HG03354 (cell line): ENCODE measurements around the gene AMELX.
A peak's percentile ranks its signal among the peaks of the same experiment; 100 is the strongest.

Experiments used
- ATAC-seq: cut with Tn5 transposase; IDR thresholded peaks from one replicate; pipeline ENCODE4 v1.9.1; 2021; ENCODE audit warnings: mild to moderate bottlenecking; ENCODE audit not compliant: unreplicated experiment, poor library complexity, severe bottlenecking

AMELX gene

DNA sequence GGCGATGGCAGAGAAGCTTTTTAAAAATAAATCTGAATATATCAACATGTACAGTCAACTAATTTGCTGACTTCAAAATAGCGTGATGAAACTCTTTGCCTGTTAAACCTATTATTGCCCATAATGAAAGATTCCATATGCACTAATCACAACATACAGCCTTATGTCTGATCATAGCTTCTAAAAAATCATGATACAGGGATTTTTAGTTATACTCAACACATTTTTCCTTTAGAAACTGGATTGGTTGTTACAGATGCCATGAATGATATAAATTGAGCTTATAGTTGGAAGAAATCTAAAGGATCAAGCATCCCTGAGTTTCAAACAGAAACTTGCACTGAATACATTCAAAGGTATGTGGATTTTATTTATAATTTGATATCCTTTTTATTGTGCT, at the start of gene AMELX:
Gene AMELX, plus strand, starts transcription at position 301 of the 400 bp plus-strand sequence. CDS start 1,376 bp downstream, outside the sequence.
- ATAC-seq = no peak

DNA sequence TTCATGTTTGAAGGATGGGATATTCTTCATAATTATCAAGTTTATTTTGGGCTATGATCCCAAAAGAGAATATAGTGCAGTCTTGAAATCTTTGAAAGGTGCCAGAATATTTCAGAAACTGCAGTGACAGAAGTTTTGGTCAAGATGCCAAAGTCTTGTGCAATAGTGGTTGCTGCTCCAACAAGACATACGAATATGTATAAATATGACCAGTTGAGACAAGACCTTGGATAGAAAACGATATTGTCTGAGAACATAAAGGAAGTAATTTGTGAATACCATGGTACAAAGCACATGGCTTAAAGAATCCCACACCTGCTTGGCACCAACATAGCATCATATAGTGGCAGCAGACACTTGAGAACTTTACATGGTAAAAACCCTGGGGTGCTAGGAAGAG, 48.6 kb upstream of the AMELX start:
- no peak for ATAC-seq

DNA sequence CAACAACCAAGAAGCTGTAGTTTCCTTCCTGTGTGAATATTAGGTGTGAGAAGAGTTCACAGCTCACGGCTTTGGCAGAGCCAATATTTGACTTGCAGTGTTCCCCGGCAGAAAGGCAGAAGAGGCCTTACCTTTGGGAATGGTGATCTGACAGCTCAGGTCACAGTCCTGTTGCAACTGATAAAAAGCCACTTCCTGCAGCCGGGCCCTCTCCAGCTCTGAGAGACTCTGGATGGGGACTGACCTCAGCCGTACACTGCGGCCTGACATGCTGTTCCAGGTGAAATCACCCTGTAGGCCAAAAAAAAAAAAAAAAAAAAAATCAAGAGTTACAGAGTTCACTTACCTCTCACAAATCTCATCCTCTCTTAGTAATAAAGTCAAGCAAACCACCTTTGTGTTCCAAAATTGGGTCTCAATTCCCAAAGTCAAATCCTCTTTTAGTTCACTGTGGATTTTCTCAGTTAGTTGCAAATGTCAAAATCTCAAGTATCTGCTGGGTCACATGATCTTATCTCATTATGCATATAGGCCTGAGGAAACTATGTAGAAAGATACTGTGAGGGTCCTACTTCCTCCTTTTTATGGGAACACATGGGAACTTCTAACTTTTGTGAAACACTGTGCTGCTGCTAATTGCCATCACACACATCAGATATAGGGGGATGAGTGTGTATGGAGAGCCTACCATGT, 38.6 kb upstream of the AMELX start:
- no peak for ATAC-seq

DNA sequence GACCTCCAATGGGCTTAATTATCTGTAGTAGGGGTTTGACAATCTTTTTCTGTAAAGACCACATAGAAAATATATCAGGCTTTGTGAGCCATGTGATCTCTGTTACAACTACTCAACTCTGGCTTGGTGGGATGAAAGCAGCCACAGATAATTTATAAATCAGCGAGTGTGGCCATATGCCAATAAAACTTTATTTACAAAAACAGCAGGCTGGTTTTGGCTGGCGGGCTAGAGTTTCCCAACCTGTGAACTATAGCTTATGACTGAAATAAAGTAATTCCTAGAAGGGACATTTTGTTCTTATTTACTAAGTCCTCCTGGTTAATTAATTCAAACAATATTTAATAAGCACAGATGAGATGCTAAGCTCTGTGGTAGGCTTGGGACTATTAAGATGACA, 35.9 kb upstream of the AMELX start:
- no peak for ATAC-seq

DNA sequence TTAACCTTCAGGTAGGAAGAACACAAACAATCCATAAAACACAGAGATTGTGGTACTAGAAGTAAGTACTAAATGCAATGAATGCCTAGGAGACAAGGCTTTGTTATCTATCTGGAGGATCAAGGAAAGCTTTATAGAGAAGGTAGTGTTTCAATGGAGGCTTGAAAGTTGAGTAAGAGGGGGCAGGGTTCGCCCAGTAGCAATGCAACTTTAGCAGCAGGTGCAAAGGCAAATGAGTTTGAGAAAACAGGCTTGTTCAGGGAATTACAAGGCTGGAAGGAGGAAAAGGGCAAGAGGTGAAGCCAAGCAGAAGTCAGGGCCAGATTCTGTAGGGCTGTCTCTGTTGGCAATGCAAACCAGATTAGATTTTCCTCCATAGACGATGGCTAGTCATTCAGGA, 35.5 kb upstream of the AMELX start:
- ATAC-seq = no peak

DNA sequence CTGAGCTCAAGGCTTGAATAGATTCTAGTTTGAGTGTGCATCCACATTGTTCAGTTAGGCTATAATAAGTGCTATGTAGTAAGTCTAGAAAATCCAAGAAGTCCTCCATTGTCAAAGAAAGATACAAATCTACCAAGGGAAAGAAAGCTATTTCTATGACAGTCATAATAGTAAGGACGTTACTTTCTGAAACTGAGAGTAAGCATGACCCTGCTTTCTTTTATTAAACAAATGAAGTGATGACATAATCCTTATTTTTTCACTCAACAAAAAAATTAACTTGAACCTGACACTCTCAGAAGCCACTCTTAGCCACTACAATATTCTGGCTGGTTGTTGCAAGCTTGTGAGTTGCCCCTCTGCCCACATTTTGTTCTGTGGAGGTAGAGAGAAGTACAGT, 33.8 kb upstream of the AMELX start:
- no peak for ATAC-seq

DNA sequence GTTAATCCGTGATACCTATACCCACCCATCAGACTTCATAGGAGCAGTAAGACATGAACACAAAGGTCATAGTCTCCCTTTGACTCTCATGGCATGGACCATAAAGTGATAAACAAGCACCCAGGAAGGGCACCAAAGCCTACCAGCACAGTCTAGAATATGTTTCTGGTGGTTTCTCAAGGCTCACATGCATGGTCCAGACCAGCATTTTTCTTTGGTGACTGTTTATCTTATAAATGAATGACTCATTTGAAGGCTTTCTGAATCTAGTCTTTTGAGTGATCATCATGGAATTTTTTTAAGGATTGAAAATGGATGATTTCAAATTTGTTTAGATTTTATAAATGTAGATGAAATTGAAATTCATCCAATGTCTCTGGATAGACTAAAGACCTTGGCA, 32.0 kb upstream of the AMELX start:
- no peak for ATAC-seq

DNA sequence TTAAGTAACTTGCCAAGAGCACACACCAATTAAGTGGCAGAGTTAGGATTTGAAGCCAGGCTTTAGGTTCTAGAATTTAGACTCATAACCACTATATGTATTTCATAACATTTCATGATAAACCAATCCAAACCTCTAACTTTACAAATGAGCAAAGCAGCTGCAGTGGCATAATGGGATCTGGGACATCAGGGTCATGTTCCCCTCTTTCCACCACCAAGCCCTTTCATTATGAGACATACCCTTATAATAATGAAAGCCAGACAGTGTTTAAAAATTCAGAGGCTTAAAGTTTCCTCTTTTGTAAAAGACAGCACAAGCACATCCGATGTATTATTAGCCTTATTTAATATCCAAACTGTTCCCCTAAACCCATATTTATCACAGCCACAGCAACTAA, 28.3 kb upstream of the AMELX start:
- ATAC-seq = no peak

DNA sequence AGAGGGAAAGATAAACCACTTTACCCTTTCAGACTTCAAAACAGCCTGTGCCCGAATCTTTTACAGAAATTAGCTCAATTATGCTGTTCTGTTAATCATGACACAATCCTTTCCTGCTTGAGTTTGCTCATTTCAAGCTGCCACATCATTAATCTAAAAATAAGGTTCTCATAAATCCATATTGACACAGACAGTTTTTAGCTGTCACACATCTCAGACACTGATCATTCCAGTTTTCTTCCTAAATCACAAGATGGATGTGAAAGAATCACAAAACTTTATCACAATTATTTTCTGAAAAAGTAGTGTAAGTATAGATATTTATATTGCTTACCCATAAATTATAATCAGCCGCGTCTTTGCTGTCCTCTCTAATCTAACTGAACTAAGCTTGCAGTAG, 27.9 kb upstream of the AMELX start:
- no peak for ATAC-seq

DNA sequence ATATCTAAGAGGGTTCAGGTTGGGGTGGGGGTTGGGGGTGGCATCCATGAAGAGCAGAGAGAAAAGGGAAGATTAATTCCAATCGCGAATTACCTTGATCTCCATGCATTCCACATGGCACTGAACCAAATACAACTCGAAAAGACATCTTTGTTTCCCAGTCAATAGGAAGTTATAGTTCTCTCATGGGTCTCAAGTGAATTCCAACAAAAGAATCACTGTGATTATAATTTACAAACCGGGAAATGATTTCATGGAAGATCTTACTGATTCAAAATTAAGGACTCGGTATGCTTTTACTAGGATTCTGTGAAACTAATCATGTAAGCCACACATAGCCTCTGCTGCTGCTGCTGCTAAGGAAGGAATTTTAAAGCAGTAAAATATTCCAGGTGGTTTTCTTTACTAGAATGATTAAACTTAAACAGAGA, 26.6 kb upstream of the AMELX start:
- no peak for ATAC-seq

DNA sequence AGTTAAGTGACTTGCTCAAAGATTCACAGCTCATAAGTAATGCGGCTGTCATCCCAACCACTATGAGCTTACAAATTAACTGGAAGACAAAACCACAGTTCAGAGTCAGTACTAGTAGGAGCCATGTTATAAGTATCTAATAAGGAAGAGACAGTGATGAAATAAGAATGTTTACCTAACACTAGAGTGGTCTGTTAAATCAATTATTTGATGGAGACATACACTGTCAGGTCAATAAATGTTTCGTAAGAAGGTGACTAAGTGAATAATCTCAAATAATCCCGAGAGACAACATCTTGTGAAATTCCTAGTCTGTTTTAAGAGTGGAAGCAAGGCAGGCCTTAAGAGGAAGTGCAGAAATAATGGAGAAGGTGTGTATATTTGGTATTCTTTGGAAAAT, 25.8 kb upstream of the AMELX start:
- ATAC-seq = peak; percentile 56

DNA sequence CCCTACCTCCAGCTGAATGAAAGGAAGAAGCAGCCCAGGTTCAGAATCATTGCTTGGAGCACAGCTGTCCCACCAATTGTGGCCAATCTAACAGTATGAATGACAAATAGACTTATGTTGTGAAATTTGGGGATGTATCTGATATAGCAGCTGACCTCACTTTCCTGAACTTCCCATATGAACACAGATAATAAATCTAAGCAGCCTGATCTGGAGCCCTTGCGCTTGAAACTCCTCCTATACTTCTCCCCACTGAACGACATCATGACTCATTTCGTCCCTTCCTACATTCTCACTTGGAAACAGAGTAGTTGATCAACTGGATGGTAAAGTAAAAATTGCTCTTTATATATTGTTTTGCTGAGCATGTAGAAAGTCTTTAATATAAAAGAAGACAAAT, 24.2 kb upstream of the AMELX start:
- no peak for ATAC-seq

DNA sequence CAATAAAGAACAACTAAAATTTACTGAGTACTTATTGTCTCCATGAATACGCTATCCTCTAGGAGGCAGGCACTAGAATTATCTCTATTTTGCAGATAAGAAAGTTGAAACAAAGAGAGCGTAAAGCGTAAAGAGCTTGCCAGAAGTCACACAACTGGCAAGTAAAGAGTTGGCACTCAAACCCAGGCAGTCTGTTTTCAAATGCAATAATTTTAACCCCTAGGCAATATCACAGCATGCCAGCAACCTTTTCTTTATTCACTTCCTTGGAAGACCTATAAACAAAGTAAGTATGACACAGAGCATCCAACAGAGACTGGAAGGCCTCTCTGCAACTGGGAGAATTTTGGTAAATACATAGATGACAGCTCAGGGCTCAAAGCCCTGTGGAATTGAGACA, 23.2 kb upstream of the AMELX start:
- ATAC-seq = no peak

DNA sequence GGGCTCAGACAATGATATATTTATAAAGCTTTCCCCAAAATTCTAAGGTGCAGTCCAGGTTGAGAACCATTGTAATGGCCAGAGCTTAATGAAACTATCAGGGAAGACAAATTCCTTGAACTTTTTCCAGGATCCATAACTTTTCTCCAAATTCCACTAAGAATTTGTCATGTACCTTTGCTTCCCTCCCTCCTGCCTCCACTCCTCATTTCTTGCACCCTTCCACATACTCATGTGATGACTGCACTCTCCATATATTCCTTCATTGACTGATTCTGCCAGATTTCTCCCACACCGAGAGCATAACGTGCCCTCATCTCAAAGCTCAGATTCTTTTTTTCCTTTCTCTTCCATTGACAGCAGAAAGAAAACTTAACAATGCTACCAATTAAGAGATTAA, 20.9 kb upstream of the AMELX start:
- no peak for ATAC-seq

DNA sequence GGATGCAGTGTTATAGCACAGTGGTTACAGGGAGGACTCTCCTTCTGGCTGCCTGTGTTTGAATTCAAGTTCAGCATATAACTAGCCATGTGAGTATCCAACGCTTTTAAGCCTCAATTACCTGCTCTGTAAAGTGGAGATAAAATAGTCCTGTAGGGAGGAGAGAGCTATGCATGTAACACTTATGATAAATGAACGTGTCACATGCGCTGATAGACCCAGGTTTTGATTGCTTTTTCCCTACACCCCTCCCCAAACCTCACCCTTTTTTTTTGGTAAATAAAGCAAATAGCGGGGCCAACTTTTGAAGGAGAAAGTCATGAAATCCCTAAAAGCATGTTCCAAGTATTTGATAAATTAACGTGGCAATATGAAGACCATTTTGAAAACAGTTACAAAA, 20.4 kb upstream of the AMELX start:
- ATAC-seq = no peak

DNA sequence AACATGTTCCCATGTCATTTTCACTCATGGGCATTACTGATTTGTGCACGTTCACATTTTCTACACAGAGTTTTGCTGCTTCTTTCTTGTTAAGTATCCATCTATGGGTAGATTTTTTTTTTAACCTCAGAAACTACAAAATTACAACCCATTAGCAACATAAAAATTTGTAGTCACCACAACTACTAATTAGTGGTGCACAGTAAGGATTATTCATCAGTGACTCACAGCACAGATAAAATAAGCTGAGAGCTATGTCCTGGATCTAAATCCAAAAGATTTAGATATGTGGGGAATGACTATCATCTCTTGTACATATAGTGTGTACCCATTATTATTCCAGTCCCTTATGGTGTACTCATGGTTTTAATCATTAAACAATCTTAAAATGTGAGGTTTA, 19.7 kb upstream of the AMELX start:
- ATAC-seq = no peak

DNA sequence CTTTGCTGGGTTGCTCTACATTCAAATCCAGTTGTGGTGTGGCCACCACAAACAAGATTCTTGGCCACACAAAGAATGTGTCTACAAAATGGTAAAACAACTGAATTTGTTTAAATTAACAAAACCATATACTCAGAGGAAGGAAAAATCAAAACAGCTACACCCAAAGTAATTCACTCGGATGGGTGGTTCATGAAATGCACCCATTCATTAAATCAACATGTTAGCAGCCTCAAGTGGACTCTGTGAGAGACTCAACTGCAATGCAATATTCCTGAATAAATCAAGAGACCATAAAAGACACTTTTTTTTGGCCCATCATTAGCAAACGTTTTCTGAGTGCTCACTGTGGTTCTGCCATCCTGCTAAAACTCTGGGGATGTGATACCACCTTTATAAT, 11.2 kb upstream of the AMELX start:
- no peak for ATAC-seq

DNA sequence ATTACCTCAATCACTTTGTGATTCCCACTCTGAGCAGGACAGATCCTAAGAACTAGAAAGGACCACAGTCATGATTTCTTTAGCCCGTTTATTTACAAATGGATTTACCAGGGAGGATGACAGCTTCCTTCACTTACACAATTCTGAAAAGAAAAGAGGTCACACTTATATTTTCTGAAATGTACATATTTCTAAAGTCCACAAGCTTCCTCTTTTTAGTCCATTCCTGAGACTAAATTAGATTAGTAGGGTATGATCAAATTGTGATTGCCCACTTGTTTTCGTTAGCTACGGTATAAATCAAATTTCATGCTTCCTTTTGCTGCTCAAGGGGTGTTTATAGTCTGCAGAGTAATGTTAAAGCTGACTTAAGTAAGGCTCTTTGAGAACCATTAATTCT, 7.6 kb upstream of the AMELX start:
- no peak for ATAC-seq

DNA sequence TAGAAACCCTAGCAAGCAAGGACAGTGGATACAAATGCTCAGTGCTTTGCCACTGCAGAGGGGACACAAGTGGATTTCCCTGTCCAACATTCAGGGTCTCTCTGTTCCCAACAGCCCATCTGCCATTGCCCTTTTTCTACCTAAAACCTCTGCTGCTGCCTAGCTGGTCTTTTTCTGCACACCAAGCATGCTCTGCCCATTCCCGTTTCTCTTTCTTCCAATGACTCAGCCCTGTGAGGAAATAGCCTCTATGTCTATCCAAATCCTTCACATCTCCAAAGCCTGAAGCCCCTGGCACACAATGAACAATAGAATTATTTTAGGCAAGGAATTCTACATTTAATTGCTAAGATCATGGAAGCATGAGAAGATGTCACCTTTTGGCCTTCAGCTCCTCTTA, 5.7 kb upstream of the AMELX start:
- no peak for ATAC-seq

DNA sequence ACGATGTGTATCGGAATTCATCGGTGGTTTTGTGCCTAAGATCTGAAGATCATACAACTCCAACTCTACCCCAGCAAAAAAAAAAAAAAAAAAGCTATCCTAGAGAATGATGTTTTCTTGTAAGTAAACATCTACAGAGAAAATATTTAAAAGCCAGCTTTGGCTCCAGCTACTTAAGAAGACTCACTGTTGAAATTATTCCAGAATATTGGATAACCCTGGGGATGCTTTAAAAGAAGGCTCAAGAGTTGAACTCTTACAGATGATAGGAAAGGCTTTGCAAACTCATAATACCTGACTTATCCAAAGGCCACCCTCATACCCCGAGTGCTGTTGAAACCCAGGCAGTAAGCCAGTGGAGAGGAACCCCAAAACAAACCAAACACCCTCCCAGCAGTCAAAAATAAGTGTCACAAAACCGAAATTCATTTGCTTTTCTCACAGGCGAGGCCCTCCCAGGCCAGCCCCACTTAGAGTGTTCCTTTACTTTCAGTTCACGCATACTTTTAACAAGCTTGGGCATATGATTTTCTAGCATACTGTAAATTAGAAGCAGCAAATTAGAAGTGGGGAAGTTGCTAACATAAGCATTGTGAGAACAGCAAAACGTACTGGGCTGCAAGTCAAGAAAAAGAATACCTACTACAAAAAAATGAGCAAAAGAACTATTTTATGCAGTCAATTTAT, 2.7 kb upstream of the AMELX start:
- ATAC-seq = no peak

DNA sequence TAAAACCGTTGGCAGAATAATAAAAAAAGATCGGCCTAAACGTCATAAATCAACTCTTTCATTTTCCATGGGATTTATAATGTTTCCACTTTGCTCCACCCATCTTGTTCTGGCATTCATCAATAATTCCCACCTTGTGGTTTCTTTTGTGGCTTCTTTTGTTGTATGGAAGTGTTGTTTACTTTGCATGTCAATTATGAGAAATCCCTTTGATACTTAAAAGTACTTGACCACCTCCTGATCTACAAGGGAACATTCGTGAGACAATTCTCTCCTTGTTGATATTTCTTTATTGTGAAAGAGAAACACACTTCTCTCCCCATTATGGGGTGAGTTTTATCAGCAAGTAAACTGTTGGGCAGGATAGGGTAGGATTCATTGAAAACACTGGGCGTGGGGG, 2.8 kb downstream of the AMELX start:
- ATAC-seq = no peak

DNA sequence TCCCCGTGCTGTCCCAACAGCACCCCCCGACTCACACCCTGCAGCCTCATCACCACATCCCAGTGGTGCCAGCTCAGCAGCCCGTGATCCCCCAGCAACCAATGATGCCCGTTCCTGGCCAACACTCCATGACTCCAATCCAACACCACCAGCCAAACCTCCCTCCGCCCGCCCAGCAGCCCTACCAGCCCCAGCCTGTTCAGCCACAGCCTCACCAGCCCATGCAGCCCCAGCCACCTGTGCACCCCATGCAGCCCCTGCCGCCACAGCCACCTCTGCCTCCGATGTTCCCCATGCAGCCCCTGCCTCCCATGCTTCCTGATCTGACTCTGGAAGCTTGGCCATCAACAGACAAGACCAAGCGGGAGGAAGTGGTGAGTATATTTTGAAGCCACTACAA, 5.4 kb downstream of the AMELX start:
- ATAC-seq = no peak
